SK-N-SH (cell line): Measurements from ENCODE around the gene JAKMIP3. TPM values are rescaled to one million over a fixed set of nuclear protein-coding genes. Genes with fewer than 3 reads are reported as not detected.

ENCODE experiments used
- CTCF ChIA-PET: fragments of 300-600, 350-600 bp; formaldehyde crosslinking; extraction: SDS; loops from one replicate; lab custom pipeline; 2021; lab: Yijun Ruan, JAX
- POLR2A ChIA-PET: fragments of 350-600 bp; sonication (Branson Sonifier 250); formaldehyde crosslinking; extraction: SDS; loops from one replicate; lab custom pipeline; 2020; ENCODE audit warnings: antibody characterized with exemption, inconsistent platforms; lab: Yijun Ruan, JAX
- DNase-seq: peaks from one replicate; pipeline ENCODE4 v3.0.0; 2012
- H2AFZ ChIP-seq: fragments of 200-600 bp; sonication (generic); 2 replicates; pipeline ENCODE4 v1.8.1; 2016; ENCODE audit warnings: antibody characterized with exemption, mild to moderate bottlenecking, low read depth
- H3F3A ChIP-seq: fragments of 200-600 bp; sonication (generic); replicated peaks from 2 replicates; pipeline ENCODE3; 2016; ENCODE audit warnings: antibody characterized with exemption, mild to moderate bottlenecking; ENCODE audit not compliant: insufficient read depth
- H3K27ac ChIP-seq, 2 experiments: fragments of 200-500 bp in 1 of 2; fragments of 200-600 bp in 1 of 2; sonication (Bioruptor generic) in 1 of 2; sonication (generic), shearing (Covaris generic) in 1 of 2; 2 replicates each; pipeline versions ENCODE4 v1.5.1 to v1.6.1; 2014 to 2016; ENCODE audit warnings: low read depth in 2 of 2, inconsistent platforms in 1 of 2, low read length in 1 of 2, mild to moderate bottlenecking in 1 of 2, mixed read lengths in 1 of 2
- H3K27me3 ChIP-seq: fragments of 200-600 bp; sonication (generic), shearing (Covaris generic); 2 replicates; pipeline ENCODE4 v1.6.1; 2016; ENCODE audit warnings: mixed run types; ENCODE audit not compliant: insufficient read depth
- H3K36me3 ChIP-seq, 2 experiments: fragments of 200-500 bp in 1 of 2; fragments of 200-600 bp in 1 of 2; sonication (Bioruptor generic) in 1 of 2; sonication (generic) in 1 of 2; replicated peaks in 1 of 2; 2 replicates each; pipeline versions ENCODE3 to v1.5.1; 2014 to 2016; ENCODE audit warnings: low read length in 1 of 2, mild to moderate bottlenecking in 1 of 2; ENCODE audit not compliant: insufficient read depth in 2 of 2, control insufficient read depth in 1 of 2
- H3K4me1 ChIP-seq, 2 experiments: fragments of 200-500 bp in 1 of 2; fragments of 200-600 bp in 1 of 2; sonication (Bioruptor generic) in 1 of 2; sonication (generic), shearing (Covaris generic) in 1 of 2; 2 replicates each; pipeline versions ENCODE4 v1.5.1 to v1.6.1; 2014 to 2016; ENCODE audit warnings: low read depth in 1 of 2, low read length in 1 of 2, mixed run types in 1 of 2; ENCODE audit not compliant: insufficient read depth in 2 of 2, control insufficient read depth in 1 of 2
- H3K4me2 ChIP-seq: fragments of 200-600 bp; sonication (generic), shearing (Covaris generic); 2 replicates; pipeline ENCODE4 v1.6.1; 2017; ENCODE audit warnings: mixed run types
- H3K4me3 ChIP-seq, 2 experiments: fragments of 200-500 bp in 1 of 2; fragments of 200-600 bp in 1 of 2; sonication (Bioruptor generic) in 1 of 2; sonication (generic), shearing (Covaris generic) in 1 of 2; 2 replicates each; pipeline versions ENCODE4 v1.5.1 to v1.8.1; 2014 to 2016; ENCODE audit warnings: low read depth in 2 of 2, inconsistent platforms in 1 of 2, low read length in 1 of 2, mild to moderate bottlenecking in 1 of 2, mixed read lengths in 1 of 2, moderate library complexity in 1 of 2
- H3K79me2 ChIP-seq: fragments of 200-600 bp; sonication (generic); 2 replicates; pipeline ENCODE4 v1.8.1; 2017; ENCODE audit warnings: mild to moderate bottlenecking; ENCODE audit not compliant: insufficient read depth
- H3K9ac ChIP-seq: fragments of 200-600 bp; sonication (generic); 2 replicates; pipeline ENCODE4 v1.6.1; 2017; ENCODE audit warnings: mixed run types
- H3K9me2 ChIP-seq: fragments of 200-600 bp; sonication (generic); 2 replicates; pipeline ENCODE4 v1.6.1; 2017; ENCODE audit warnings: mixed run types
- H3K9me3 ChIP-seq: fragments of 200-600 bp; sonication (generic); 2 replicates; pipeline ENCODE4 v1.6.1; 2017; ENCODE audit warnings: mixed run types, mild to moderate bottlenecking, moderate library complexity
- H4K20me1 ChIP-seq: fragments of 200-600 bp; sonication (generic); 2 replicates; pipeline ENCODE4 v1.6.1; 2017; ENCODE audit warnings: mild to moderate bottlenecking, mixed run types; ENCODE audit not compliant: insufficient read depth
- CHD2 ChIP-seq: fragments of 150-350 bp; IDR thresholded peaks from 2 replicates; pipeline ENCODE4 v1.6.1; 2018; ENCODE audit warnings: low read length; ENCODE audit not compliant: partially characterized antibody
- EP300 ChIP-seq, 2 experiments: IDR thresholded peaks; 2 replicates each; pipeline versions ENCODE4 v1.4.0 to v1.6.1; 2012; ENCODE audit warnings: borderline replicate concordance in 1 of 2, low read depth in 1 of 2, low read length in 1 of 2
- FOSL2 ChIP-seq: IDR thresholded peaks from 2 replicates; pipeline ENCODE4 v1.4.0; 2012; ENCODE audit warnings: low read depth, mild to moderate bottlenecking, moderate library complexity, borderline replicate concordance
- FOXJ3 ChIP-seq: sonication (generic); formaldehyde crosslinking; IDR thresholded peaks from 2 replicates; pipeline ENCODE4 v1.5.1; 2020; ENCODE audit warnings: mild to moderate bottlenecking, missing genetic modification reagents
- FOXM1 ChIP-seq: IDR thresholded peaks from 2 replicates; pipeline ENCODE4 v1.4.0; 2012; ENCODE audit warnings: low read depth, mild to moderate bottlenecking
- JUND ChIP-seq: IDR thresholded peaks from 2 replicates; pipeline ENCODE4 v1.4.0; 2012
- MEF2A ChIP-seq: IDR thresholded peaks from 2 replicates; pipeline ENCODE4 v1.4.0; 2012; ENCODE audit warnings: low read depth, borderline replicate concordance
- MXI1 ChIP-seq: IDR thresholded peaks from 2 replicates; pipeline ENCODE4 v1.6.1; 2012; ENCODE audit warnings: mild to moderate bottlenecking, low read depth, low read length, improper control_type of control experiment
- NRF1 ChIP-seq: IDR thresholded peaks from 2 replicates; pipeline ENCODE4 v1.6.1; 2012; ENCODE audit warnings: low read depth, mild to moderate bottlenecking, low read length
- RAD21 ChIP-seq: IDR thresholded peaks from 2 replicates; pipeline ENCODE4 v1.6.1; 2012; ENCODE audit warnings: mild to moderate bottlenecking, low read length
- RXRA ChIP-seq: IDR thresholded peaks from 2 replicates; pipeline ENCODE4 v1.4.0; 2012; ENCODE audit warnings: low read depth, mild to moderate bottlenecking, borderline replicate concordance
- SIN3A ChIP-seq: IDR thresholded peaks from 2 replicates; pipeline ENCODE4 v1.6.1; 2012; ENCODE audit warnings: low read depth, mild to moderate bottlenecking, low read length, moderate library complexity, borderline replicate concordance
- TAF1 ChIP-seq: IDR thresholded peaks from 2 replicates; pipeline ENCODE4 v1.6.1; 2012; ENCODE audit warnings: low read depth, mild to moderate bottlenecking, low read length, moderate library complexity, borderline replicate concordance
- TEAD4 ChIP-seq: IDR thresholded peaks from 2 replicates; pipeline ENCODE4 v1.4.0; 2012; ENCODE audit warnings: mild to moderate bottlenecking, borderline replicate concordance; ENCODE audit not compliant: insufficient read depth
- WGBS: methylation state at CpG from one replicate; pipeline ENCODE4 v1.1.6; 2017; ENCODE audit warnings: low lambda C conversion rate; 5-methylcytosine and 5-hydroxymethylcytosine counted together
- polyA plus RNA-seq, 3 experiments: library from polyadenylated mRNA; depleted of rRNA; stranded (reverse); fragments of >200 nt; gene quantifications; 2 replicates each; pipeline ENCODE4 v1.2.3, GENCODE V29; 2012
- TF ChIP-seq, protein P1 (sequence below): IDR thresholded peaks from 2 replicates; pipeline ENCODE4 v1.6.1; 2012; ENCODE audit warnings: mild to moderate bottlenecking, low read depth, low read length, moderate library complexity
- TF ChIP-seq, protein P2 (sequence below): IDR thresholded peaks from 2 replicates; pipeline ENCODE4 v1.4.0; 2012; ENCODE audit warnings: low read depth
- TF ChIP-seq, protein P3 (sequence below): fragments of 150-350 bp; IDR thresholded peaks from 2 replicates; pipeline ENCODE4 v1.6.1; 2017; ENCODE audit warnings: antibody characterized with exemption, low read length, low read depth, borderline replicate concordance
- TF ChIP-seq, protein P4 (sequence below): fragments of 200-600 bp; sonication (generic); IDR thresholded peaks from 2 replicates; pipeline ENCODE4 v1.6.1; 2017; ENCODE audit warnings: antibody characterized with exemption, mild to moderate bottlenecking, moderate library complexity

JAKMIP3 gene
- polyA plus RNA-seq, 1 of the 3 experiments (the other 2 are of a cell fraction), result 0.02 TPM

DNA sequence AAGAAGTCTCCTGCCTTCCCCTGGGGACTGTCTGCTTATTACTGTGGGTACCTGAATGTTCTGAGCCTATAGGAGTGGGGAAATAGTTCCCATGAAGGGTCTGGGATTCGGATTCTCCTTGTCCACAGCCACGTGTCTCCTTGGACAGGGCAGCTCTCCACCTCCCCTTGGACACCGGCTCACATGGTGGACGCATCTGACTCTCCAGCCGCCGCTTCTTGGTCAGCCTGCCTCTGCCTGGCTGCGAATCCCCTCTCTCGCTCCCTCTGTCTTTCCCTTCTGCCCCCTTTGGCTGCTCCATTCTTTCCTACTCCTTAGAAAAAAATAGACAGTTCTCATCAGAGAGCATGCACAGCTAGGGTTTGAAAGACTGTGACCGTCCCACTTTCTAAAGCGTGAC is 46.9 kb downstream of the JAKMIP3 start (continued):
- TF ChIP-seq, protein P1, sequence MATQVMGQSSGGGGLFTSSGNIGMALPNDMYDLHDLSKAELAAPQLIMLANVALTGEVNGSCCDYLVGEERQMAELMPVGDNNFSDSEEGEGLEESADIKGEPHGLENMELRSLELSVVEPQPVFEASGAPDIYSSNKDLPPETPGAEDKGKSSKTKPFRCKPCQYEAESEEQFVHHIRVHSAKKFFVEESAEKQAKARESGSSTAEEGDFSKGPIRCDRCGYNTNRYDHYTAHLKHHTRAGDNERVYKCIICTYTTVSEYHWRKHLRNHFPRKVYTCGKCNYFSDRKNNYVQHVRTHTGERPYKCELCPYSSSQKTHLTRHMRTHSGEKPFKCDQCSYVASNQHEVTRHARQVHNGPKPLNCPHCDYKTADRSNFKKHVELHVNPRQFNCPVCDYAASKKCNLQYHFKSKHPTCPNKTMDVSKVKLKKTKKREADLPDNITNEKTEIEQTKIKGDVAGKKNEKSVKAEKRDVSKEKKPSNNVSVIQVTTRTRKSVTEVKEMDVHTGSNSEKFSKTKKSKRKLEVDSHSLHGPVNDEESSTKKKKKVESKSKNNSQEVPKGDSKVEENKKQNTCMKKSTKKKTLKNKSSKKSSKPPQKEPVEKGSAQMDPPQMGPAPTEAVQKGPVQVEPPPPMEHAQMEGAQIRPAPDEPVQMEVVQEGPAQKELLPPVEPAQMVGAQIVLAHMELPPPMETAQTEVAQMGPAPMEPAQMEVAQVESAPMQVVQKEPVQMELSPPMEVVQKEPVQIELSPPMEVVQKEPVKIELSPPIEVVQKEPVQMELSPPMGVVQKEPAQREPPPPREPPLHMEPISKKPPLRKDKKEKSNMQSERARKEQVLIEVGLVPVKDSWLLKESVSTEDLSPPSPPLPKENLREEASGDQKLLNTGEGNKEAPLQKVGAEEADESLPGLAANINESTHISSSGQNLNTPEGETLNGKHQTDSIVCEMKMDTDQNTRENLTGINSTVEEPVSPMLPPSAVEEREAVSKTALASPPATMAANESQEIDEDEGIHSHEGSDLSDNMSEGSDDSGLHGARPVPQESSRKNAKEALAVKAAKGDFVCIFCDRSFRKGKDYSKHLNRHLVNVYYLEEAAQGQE, result no peak

DNA sequence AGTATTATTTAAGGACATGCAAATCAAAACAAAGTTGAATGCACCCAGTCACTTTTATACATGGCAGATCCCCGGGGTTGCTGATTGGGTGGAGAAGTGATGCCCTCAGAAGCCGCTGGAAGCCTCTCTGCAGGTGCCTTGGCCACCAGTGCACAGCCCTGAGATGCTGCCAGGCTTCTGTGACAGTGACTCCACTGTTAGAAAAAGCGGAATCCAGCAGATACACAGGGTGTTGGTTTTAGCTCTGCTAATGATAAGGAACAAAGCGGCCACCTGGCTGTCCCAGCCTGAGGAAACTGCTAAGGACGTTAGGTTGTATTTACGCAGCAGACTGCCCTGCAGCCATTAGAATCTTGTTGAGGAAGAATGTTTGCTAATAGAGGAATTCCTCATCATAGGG is 47.5 kb downstream of the JAKMIP3 start:
- Histone ChIP-seq H2AFZ (no peak overlapping the region), H3K36me3 (no peaks in the 10 kb centered on the region)
- 45% methylated on average over 6 of the region's 6 CpGs for WGBS
- DNase-seq, result no peak
- no peak for TF ChIP-seq JUND
- no peak for TF ChIP-seq FOXJ3 (CRISPR knock-in tag)
- no peak for TF ChIP-seq FOSL2
- no peak for TF ChIP-seq MEF2A
- no peak for TF ChIP-seq CHD2
- TF ChIP-seq, protein P2, sequence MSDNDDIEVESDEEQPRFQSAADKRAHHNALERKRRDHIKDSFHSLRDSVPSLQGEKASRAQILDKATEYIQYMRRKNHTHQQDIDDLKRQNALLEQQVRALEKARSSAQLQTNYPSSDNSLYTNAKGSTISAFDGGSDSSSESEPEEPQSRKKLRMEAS, result no peak
- TF ChIP-seq MXI1, result no peak
- TF ChIP-seq RAD21, result no peak
- TF ChIP-seq FOXM1, result no peak
- TF ChIP-seq, all 33 proteins: peak for 0
- no peaks in the 10 kb centered on the region for H4K20me1 ChIP-seq
- no peaks in the 10 kb centered on the region for H3F3A ChIP-seq
- H3K4me1 ChIP-seq, result no peaks in the 10 kb centered on the region
- no peak overlapping the region for H3K27ac ChIP-seq
- H3K4me3 ChIP-seq, result no peak overlapping the region
- no peaks in the 10 kb centered on the region for H3K27me3 ChIP-seq
- no peak overlapping the region for H3K4me2 ChIP-seq
- no peaks in the 10 kb centered on the region for H3K9me2 ChIP-seq
- H3K9me3 ChIP-seq, result no peaks in the 10 kb centered on the region
- CTCF ChIA-PET, result interaction anchor here (0.9 to 1.0 kb wide), 3 partner anchors 12 to 341 kb away, joined by 3 to 6 read pairs (median 3); no protein-coding TSS in a partner anchor
- no peaks in the 10 kb centered on the region for H3K79me2 ChIP-seq
- H3K9ac ChIP-seq, result no peak overlapping the region
- POLR2A ChIA-PET, result no interaction called here

DNA sequence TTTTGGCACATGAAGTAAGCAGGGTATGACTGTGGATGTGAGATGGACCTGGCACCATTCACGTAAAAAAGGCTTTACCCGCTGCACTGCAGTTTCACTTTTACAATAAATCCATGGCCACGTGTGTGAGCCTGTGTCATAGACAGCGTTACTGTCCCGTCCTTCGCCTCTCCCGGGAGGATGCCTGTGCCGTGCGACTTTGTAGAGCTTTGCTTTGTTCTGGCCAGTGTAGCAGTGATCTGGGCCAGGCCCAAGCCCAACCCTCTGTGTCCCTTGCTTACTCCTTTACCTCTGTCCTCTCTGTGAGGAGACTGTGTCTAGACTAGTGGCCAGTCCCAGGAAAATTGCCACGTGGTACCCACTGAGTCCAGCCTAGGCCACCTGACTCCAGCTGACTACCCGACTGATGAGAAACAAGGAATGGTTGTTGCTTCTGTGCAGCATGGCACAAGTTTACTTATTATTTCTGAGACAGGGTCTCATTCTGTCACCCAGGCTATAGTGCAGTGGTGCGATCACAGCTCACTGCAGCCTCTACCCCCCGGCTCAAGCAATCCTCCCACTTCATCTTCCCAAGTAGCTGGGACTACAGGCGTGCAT is 48.1 kb downstream of the JAKMIP3 start:
- H3K79me2 ChIP-seq, result no peaks in the 10 kb centered on the region
- no peak overlapping the region for H3K9ac ChIP-seq
- H3K27me3 ChIP-seq, result no peaks in the 10 kb centered on the region
- no peaks in the 10 kb centered on the region for H3K9me2 ChIP-seq
- no peak for DNase-seq
- no peak overlapping the region for H3K4me3 ChIP-seq
- no peak overlapping the region for H3K4me2 ChIP-seq
- no peaks in the 10 kb centered on the region for H3K36me3 ChIP-seq
- ChIA-PET CTCF (interaction anchor here (0.9 kb wide), 1 partner anchor 29 kb away, joined by 6 read pairs; no protein-coding TSS in a partner anchor), POLR2A (no interaction called here)
- H3K9me3 ChIP-seq, result no peaks in the 10 kb centered on the region
- H2AFZ ChIP-seq, result no peak overlapping the region
- no peaks in the 10 kb centered on the region for H4K20me1 ChIP-seq
- no peaks in the 10 kb centered on the region for H3F3A ChIP-seq
- H3K27ac ChIP-seq, result no peak overlapping the region
- 44% methylated on average over 7 of the region's 14 CpGs for WGBS
- no peaks in the 10 kb centered on the region for H3K4me1 ChIP-seq
- TF ChIP-seq NRF1 (no peak), RXRA (no peak), EP300 (IDR thresholded peaks at IDR 0.05; ENCODE audit: borderline replicate concordance in 1 of 2, low read depth in 1 of 2, low read length in 1 of 2) (no peak), SIN3A (no peak), FOSL2 (no peak), RAD21 (no peak), MXI1 (no peak), FOXM1 (no peak), CHD2 (no peak), TEAD4 (no peak), TAF1 (no peak)
- TF ChIP-seq, protein P3, sequence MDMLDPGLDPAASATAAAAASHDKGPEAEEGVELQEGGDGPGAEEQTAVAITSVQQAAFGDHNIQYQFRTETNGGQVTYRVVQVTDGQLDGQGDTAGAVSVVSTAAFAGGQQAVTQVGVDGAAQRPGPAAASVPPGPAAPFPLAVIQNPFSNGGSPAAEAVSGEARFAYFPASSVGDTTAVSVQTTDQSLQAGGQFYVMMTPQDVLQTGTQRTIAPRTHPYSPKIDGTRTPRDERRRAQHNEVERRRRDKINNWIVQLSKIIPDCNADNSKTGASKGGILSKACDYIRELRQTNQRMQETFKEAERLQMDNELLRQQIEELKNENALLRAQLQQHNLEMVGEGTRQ, result no peak
- TF ChIP-seq, protein P4, sequence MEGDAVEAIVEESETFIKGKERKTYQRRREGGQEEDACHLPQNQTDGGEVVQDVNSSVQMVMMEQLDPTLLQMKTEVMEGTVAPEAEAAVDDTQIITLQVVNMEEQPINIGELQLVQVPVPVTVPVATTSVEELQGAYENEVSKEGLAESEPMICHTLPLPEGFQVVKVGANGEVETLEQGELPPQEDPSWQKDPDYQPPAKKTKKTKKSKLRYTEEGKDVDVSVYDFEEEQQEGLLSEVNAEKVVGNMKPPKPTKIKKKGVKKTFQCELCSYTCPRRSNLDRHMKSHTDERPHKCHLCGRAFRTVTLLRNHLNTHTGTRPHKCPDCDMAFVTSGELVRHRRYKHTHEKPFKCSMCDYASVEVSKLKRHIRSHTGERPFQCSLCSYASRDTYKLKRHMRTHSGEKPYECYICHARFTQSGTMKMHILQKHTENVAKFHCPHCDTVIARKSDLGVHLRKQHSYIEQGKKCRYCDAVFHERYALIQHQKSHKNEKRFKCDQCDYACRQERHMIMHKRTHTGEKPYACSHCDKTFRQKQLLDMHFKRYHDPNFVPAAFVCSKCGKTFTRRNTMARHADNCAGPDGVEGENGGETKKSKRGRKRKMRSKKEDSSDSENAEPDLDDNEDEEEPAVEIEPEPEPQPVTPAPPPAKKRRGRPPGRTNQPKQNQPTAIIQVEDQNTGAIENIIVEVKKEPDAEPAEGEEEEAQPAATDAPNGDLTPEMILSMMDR, result no peak
